Ectodermal cell (in vitro differentiated cells): Measurements from ENCODE around the gene CDH4.

ENCODE experiments used
- H3K27ac ChIP-seq: 2 replicates; pipeline ENCODE4 v1.7.0; 2013; ENCODE audit warnings: mild to moderate bottlenecking, low read depth, low read length; ENCODE audit not compliant: insufficient read depth, poor library complexity, severe bottlenecking
- H3K27me3 ChIP-seq: 2 replicates; pipeline ENCODE4 v1.7.0; 2013; ENCODE audit warnings: mild to moderate bottlenecking, low read length; ENCODE audit not compliant: insufficient read depth, control insufficient read depth, poor library complexity, severe bottlenecking
- H3K36me3 ChIP-seq: one replicate; pipeline ENCODE4 v1.7.0; 2013; ENCODE audit warnings: low read length; ENCODE audit not compliant: control insufficient read depth, insufficient read depth
- H3K4me1 ChIP-seq: one replicate; pipeline ENCODE4 v1.7.0; 2013; ENCODE audit warnings: low read length; ENCODE audit not compliant: control insufficient read depth, insufficient read depth
- H3K4me3 ChIP-seq: 2 replicates; pipeline ENCODE4 v1.7.0; 2013; ENCODE audit warnings: low read depth, low read length, control low read depth; ENCODE audit not compliant: insufficient read depth
- H3K9me3 ChIP-seq: 2 replicates; pipeline ENCODE4 v1.7.0; 2013; ENCODE audit warnings: mild to moderate bottlenecking, low read length, moderate library complexity; ENCODE audit not compliant: control insufficient read depth
- WGBS, 2 experiments: methylation state at CpG; one replicate each; pipeline ENCODE4 v1.1.7; 2013; ENCODE audit warnings: missing lambda C conversion rate in 2 of 2; 5-methylcytosine and 5-hydroxymethylcytosine counted together

The CDH4 gene

GRCh38 chr20:61391185-61391584 lies 139.1 kb downstream of the CDH4 start:
- H3K36me3 ChIP-seq: no peaks in the 10 kb centered on the region
- no peak overlapping the region for H3K27ac ChIP-seq
- H3K27me3 ChIP-seq: no peaks in the 10 kb centered on the region
- 94 to 96% methylated on average over 12 of the region's 12 CpGs for whole genome bisulfite sequencing, 2 experiments
- no peaks in the 10 kb centered on the region for H3K9me3 ChIP-seq
- H3K4me1 ChIP-seq: peaks cover 11% of the 10 kb centered on the region
- H3K4me3 ChIP-seq: no peak overlapping the region

- Histone ChIP-seq H3K4me3 (no peak overlapping the region), H3K4me1 (peaks cover 11% of the 10 kb centered on the region), H3K27ac (no peak overlapping the region), H3K36me3 (no peaks in the 10 kb centered on the region), H3K9me3 (no peaks in the 10 kb centered on the region), H3K27me3 (no peaks in the 10 kb centered on the region)
- WGBS, 2 experiments: 85 to 86% methylated on average over 25 to 28 of the region's 28 CpGs
These were observed 139.9 kb downstream of the CDH4 start for GRCh38 chr20:61391812-61392520.

- peaks cover 5% of the 10 kb centered on the region for H3K4me1 ChIP-seq
- no peaks in the 10 kb centered on the region for H3K36me3 ChIP-seq
- no peak overlapping the region for H3K27ac ChIP-seq
- no peaks in the 10 kb centered on the region for H3K27me3 ChIP-seq
- H3K4me3 ChIP-seq: no peak overlapping the region
- WGBS, 2 experiments: 92 to 94% methylated on average over 14 of the region's 14 CpGs
- no peaks in the 10 kb centered on the region for H3K9me3 ChIP-seq
These were observed 142.2 kb downstream of the CDH4 start for GRCh38 chr20:61394088-61394799.

GRCh38 chr20:61396262-61396848 lies 144.3 kb downstream of the CDH4 start:
- H3K36me3 ChIP-seq: no peaks in the 10 kb centered on the region
- H3K4me1 ChIP-seq: peaks cover 5% of the 10 kb centered on the region
- no peak overlapping the region for H3K27ac ChIP-seq
- no peaks in the 10 kb centered on the region for H3K27me3 ChIP-seq
- H3K4me3 ChIP-seq: no peak overlapping the region
- no peaks in the 10 kb centered on the region for H3K9me3 ChIP-seq
- WGBS, 2 experiments: 87 to 88% methylated on average over 18 to 19 of the region's 19 CpGs

GRCh38 chr20:61397146-61397545 lies 145.1 kb downstream of the CDH4 start:
- no peaks in the 10 kb centered on the region for H3K36me3 ChIP-seq
- no peaks in the 10 kb centered on the region for H3K4me1 ChIP-seq
- WGBS, 2 experiments: 88 to 90% methylated on average over 13 of the region's 13 CpGs
- no peaks in the 10 kb centered on the region for H3K27me3 ChIP-seq
- H3K9me3 ChIP-seq: no peaks in the 10 kb centered on the region
- no peak overlapping the region for H3K27ac ChIP-seq
- H3K4me3 ChIP-seq: no peak overlapping the region

- Histone ChIP-seq H3K27me3 (no peaks in the 10 kb centered on the region), H3K4me3 (no peak overlapping the region), H3K4me1 (no peaks in the 10 kb centered on the region), H3K36me3 (no peaks in the 10 kb centered on the region), H3K27ac (no peak overlapping the region), H3K9me3 (no peaks in the 10 kb centered on the region)
- 95 to 96% methylated on average over 12 of the region's 12 CpGs for WGBS, 2 experiments
These were observed 145.7 kb downstream of the CDH4 start for GRCh38 chr20:61397790-61398189.

- no peaks in the 10 kb centered on the region for H3K27me3 ChIP-seq
These were observed 147.4 kb downstream of the CDH4 start for GRCh38 chr20:61399433-61399832.

GRCh38 chr20:61400499-61400898 lies 148.4 kb downstream of the CDH4 start:
- Histone ChIP-seq H3K36me3 (no peaks in the 10 kb centered on the region), H3K27ac (no peak overlapping the region), H3K4me3 (no peak overlapping the region), H3K27me3 (no peaks in the 10 kb centered on the region), H3K9me3 (no peaks in the 10 kb centered on the region), H3K4me1 (no peaks in the 10 kb centered on the region)
- 95% methylated on average over 8 of the region's 8 CpGs for WGBS, 2 experiments

More at GRCh38 chr20:61399433-61399832, 147.4 kb downstream of the CDH4 start:
- Histone ChIP-seq H3K4me3 (no peak overlapping the region), H3K9me3 (no peaks in the 10 kb centered on the region), H3K4me1 (no peaks in the 10 kb centered on the region), H3K27ac (no peak overlapping the region), H3K36me3 (no peaks in the 10 kb centered on the region)
- WGBS, 2 experiments: 92 to 95% methylated on average over 7 of the region's 7 CpGs

GRCh38 chr20:61404303-61404702 lies 152.2 kb downstream of the CDH4 start:
- Histone ChIP-seq H3K36me3 (no peaks in the 10 kb centered on the region), H3K27ac (no peak overlapping the region), H3K27me3 (no peaks in the 10 kb centered on the region), H3K4me1 (no peaks in the 10 kb centered on the region), H3K9me3 (no peaks in the 10 kb centered on the region), H3K4me3 (no peak overlapping the region)
- 93 to 95% methylated on average over 11 of the region's 11 CpGs for whole genome bisulfite sequencing, 2 experiments

- no peaks in the 10 kb centered on the region for H3K4me1 ChIP-seq
- H3K27ac ChIP-seq: no peak overlapping the region
- H3K27me3 ChIP-seq: no peaks in the 10 kb centered on the region
- 94% methylated on average over 14 of the region's 14 CpGs for WGBS, 2 experiments
- H3K36me3 ChIP-seq: no peaks in the 10 kb centered on the region
- no peak overlapping the region for H3K4me3 ChIP-seq
- no peaks in the 10 kb centered on the region for H3K9me3 ChIP-seq
These were observed 152.9 kb downstream of the CDH4 start for GRCh38 chr20:61405007-61405406.
